IMR-90 (cell line): Measurements from ENCODE around the gene MYOF. TPM values are rescaled to one million over a fixed set of nuclear protein-coding genes. Genes with fewer than 3 reads are reported as not detected.

Source experiments
- ATAC-seq: fragments of 200-7000 bp; cut with Tn5 transposase; 2 replicates; pipeline ENCODE4 v1.9.1; 2020; ENCODE audit warnings: low read depth, mild to moderate bottlenecking, moderate library complexity
- BruUV-seq: library from RNA; stranded (reverse); fragments of 400-500 nt; replicated peaks from 2 replicates; lab custom pipeline; 2021; lab: Mats Ljungman, UMichigan
- CTCF ChIA-PET: fragments of 300-600 bp; formaldehyde crosslinking; extraction: SDS; loops from one replicate; lab custom pipeline; 2021; ENCODE audit warnings: antibody characterized with exemption; lab: Yijun Ruan, JAX
- POLR2A ChIA-PET: fragments of 300-600 bp; sonication (Branson Sonifier 250); formaldehyde crosslinking; loops from one replicate; lab custom pipeline; 2022; ENCODE audit warnings: antibody characterized with exemption; ENCODE audit not compliant: unreplicated experiment; lab: Charles Lee
- DNase-seq: peaks from one replicate; pipeline ENCODE4 v3.0.0; 2013
- H2AFZ ChIP-seq: replicated peaks from 2 replicates; pipeline ENCODE3; 2013; ENCODE audit warnings: low read length, mild to moderate bottlenecking; ENCODE audit not compliant: poor library complexity
- H2AK5ac ChIP-seq: 2 replicates; pipeline ENCODE4 v1.6.1; 2013; ENCODE audit warnings: low read depth, low read length, inconsistent platforms
- H2AK9ac ChIP-seq: replicated peaks from 2 replicates; pipeline ENCODE3; 2013; ENCODE audit warnings: mild to moderate bottlenecking, low read depth, low read length, moderate library complexity; ENCODE audit not compliant: poor library complexity
- H2BK120ac ChIP-seq: 2 replicates; pipeline ENCODE4 v1.6.1; 2013; ENCODE audit warnings: low read depth, low read length, inconsistent platforms
- H2BK15ac ChIP-seq: 3 replicates; pipeline ENCODE4 v1.6.1; 2013; ENCODE audit warnings: low read depth, low read length, inconsistent platforms
- H2BK20ac ChIP-seq: 2 replicates; pipeline ENCODE4 v1.6.1; 2013; ENCODE audit warnings: low read depth, mild to moderate bottlenecking, inconsistent platforms, low read length, moderate library complexity
- H2BK5ac ChIP-seq: 2 replicates; pipeline ENCODE4 v1.6.1; 2013; ENCODE audit warnings: mild to moderate bottlenecking, low read depth, low read length, inconsistent platforms; ENCODE audit not compliant: poor library complexity, severe bottlenecking
- H3K14ac ChIP-seq: replicated peaks from 2 replicates; pipeline ENCODE4 v1.6.1; 2013; ENCODE audit warnings: low read depth, low read length, inconsistent platforms
- H3K18ac ChIP-seq: 2 replicates; pipeline ENCODE4 v1.6.1; 2013; ENCODE audit warnings: low read depth, low read length, control low read depth
- H3K23ac ChIP-seq: 2 replicates; pipeline ENCODE4 v1.6.1; 2013; ENCODE audit warnings: low read depth, low read length, inconsistent platforms
- H3K27ac ChIP-seq: 2 replicates; pipeline ENCODE4 v1.5.1; 2013; ENCODE audit warnings: mild to moderate bottlenecking, control low read depth, low read length; ENCODE audit not compliant: insufficient read depth
- H3K27me3 ChIP-seq: 2 replicates; pipeline ENCODE4 v1.6.1; 2013; ENCODE audit warnings: low read length; ENCODE audit not compliant: control insufficient read depth, insufficient read depth
- H3K36me3 ChIP-seq: 2 replicates; pipeline ENCODE4 v1.6.1; 2013; ENCODE audit warnings: low read length, mixed read lengths; ENCODE audit not compliant: control insufficient read depth, insufficient read depth
- H3K4ac ChIP-seq: 2 replicates; pipeline ENCODE4 v1.6.1; 2013; ENCODE audit warnings: low read depth, low read length, inconsistent platforms
- H3K4me1 ChIP-seq: 2 replicates; pipeline ENCODE4 v1.6.1; 2013; ENCODE audit warnings: low read length, mixed read lengths; ENCODE audit not compliant: control insufficient read depth, insufficient read depth
- H3K4me2 ChIP-seq: 2 replicates; pipeline ENCODE4 v1.6.1; 2013; ENCODE audit warnings: low read depth, mild to moderate bottlenecking, control low read depth, low read length, moderate library complexity
- H3K4me3 ChIP-seq: 2 replicates; pipeline ENCODE4 v1.5.1; 2013; ENCODE audit warnings: low read depth, mild to moderate bottlenecking, control low read depth, low read length, moderate library complexity; ENCODE audit not compliant: insufficient read depth
- H3K56ac ChIP-seq: 2 replicates; pipeline ENCODE4 v1.6.1; 2013; ENCODE audit warnings: low read length, inconsistent platforms; ENCODE audit not compliant: insufficient read depth; ENCODE audit errors: extremely low read depth
- H3K79me1 ChIP-seq, 2 experiments: 2 replicates each; pipeline ENCODE4 v1.6.1; 2013; ENCODE audit warnings: low read length in 2 of 2, inconsistent platforms in 1 of 2, low read depth in 1 of 2
- H3K9ac ChIP-seq: 2 replicates; pipeline ENCODE4 v1.6.1; 2013; ENCODE audit warnings: low read depth, low read length, control low read depth
- H3K9me1 ChIP-seq: 2 replicates; pipeline ENCODE4 v1.6.1; 2013; ENCODE audit warnings: low read length, inconsistent platforms; ENCODE audit not compliant: insufficient read depth
- H3K9me3 ChIP-seq: 2 replicates; pipeline ENCODE4 v1.6.1; 2013; ENCODE audit warnings: low read length; ENCODE audit not compliant: control insufficient read depth, insufficient read depth
- H4K20me1 ChIP-seq: 2 replicates; pipeline ENCODE4 v1.6.1; 2013; ENCODE audit warnings: low read length, inconsistent platforms; ENCODE audit not compliant: insufficient read depth
- H4K5ac ChIP-seq: 2 replicates; pipeline ENCODE4 v1.6.1; 2013; ENCODE audit warnings: mild to moderate bottlenecking, low read depth, low read length, control low read depth
- H4K8ac ChIP-seq, 2 experiments: 2 replicates each; pipeline ENCODE4 v1.6.1; 2013; ENCODE audit warnings: low read depth in 2 of 2, low read length in 2 of 2, control low read depth in 1 of 2, inconsistent platforms in 1 of 2
- H4K91ac ChIP-seq: 2 replicates; pipeline ENCODE4 v1.6.1; 2013; ENCODE audit warnings: low read depth, low read length, inconsistent platforms; ENCODE audit not compliant: insufficient read depth
- BHLHE40 ChIP-seq: fragments of 150-350 bp; IDR thresholded peaks from 2 replicates; pipeline ENCODE4 v1.6.1; 2016; ENCODE audit warnings: mild to moderate bottlenecking, low read depth, low read length
- CEBPB ChIP-seq: IDR thresholded peaks from 2 replicates; pipeline ENCODE4 v1.6.1; 2012; ENCODE audit warnings: low read depth, low read length, improper control_type of control experiment
- CHD1 ChIP-seq: IDR thresholded peaks from 2 replicates; pipeline ENCODE4 v1.6.1; 2012; ENCODE audit warnings: low read depth, low read length, improper control_type of control experiment
- CTCF ChIP-seq: conservative IDR thresholded peaks from 2 replicates; pipeline ENCODE4 v1.5.1; 2012; ENCODE audit warnings: mild to moderate bottlenecking, low read depth, low read length, improper control_type of control experiment
- MAFK ChIP-seq: IDR thresholded peaks from 2 replicates; pipeline ENCODE4 v1.6.1; 2012; ENCODE audit warnings: low read depth, low read length, improper control_type of control experiment
- MAZ ChIP-seq: IDR thresholded peaks from 2 replicates; pipeline ENCODE4 v1.6.1; 2012; ENCODE audit warnings: low read depth, mild to moderate bottlenecking, low read length, improper control_type of control experiment, moderate library complexity, borderline replicate concordance
- MXI1 ChIP-seq: IDR thresholded peaks from 2 replicates; pipeline ENCODE4 v1.6.1; 2012; ENCODE audit warnings: low read depth, mild to moderate bottlenecking, low read length, moderate library complexity, borderline replicate concordance
- NFE2L2 ChIP-seq: fragments of 150-350 bp; IDR thresholded peaks from 2 replicates; pipeline ENCODE4 v1.6.1; 2016; ENCODE audit warnings: low read depth, mild to moderate bottlenecking, low read length
- POLR2A ChIP-seq: IDR thresholded peaks from 2 replicates; pipeline ENCODE4 v1.6.1; 2012; ENCODE audit warnings: mild to moderate bottlenecking, low read depth, low read length
- RAD21 ChIP-seq: IDR thresholded peaks from 2 replicates; pipeline ENCODE4 v1.6.1; 2012; ENCODE audit warnings: low read length, improper control_type of control experiment
- RCOR1 ChIP-seq: IDR thresholded peaks from 2 replicates; pipeline ENCODE4 v1.6.1; 2012; ENCODE audit warnings: mild to moderate bottlenecking, low read length, improper control_type of control experiment; ENCODE audit not compliant: insufficient replicate concordance
- RFX5 ChIP-seq: IDR thresholded peaks from 2 replicates; pipeline ENCODE4 v1.8.0; 2012; ENCODE audit warnings: low read depth, mild to moderate bottlenecking, low read length, moderate library complexity
- SMC3 ChIP-seq: fragments of 150-350 bp; IDR thresholded peaks from 2 replicates; pipeline ENCODE4 v1.6.1; 2016; ENCODE audit warnings: low read depth, mild to moderate bottlenecking, antibody characterized with exemption, low read length, moderate library complexity
- WGBS, 2 experiments: methylation state at CpG; one replicate each; pipeline versions ENCODE4 v1.1.5 to v1.1.7; 2013; ENCODE audit warnings: missing lambda C conversion rate in 2 of 2; ENCODE audit not compliant: insufficient read length in 1 of 2; ENCODE audit errors: extremely low coverage in 2 of 2; 5-methylcytosine and 5-hydroxymethylcytosine counted together
- dilution Hi-C: fragments of 300-500 bp; cut with HindIII; formaldehyde crosslinking; loops from one replicate; pipeline ENCODE4 v1.14.3; 2018; ENCODE audit warnings: low sequenced_read_pairs; ENCODE audit not compliant: unreplicated experiment
- in situ Hi-C: fragments of 300-500 bp; cut with MboI; formaldehyde crosslinking; loops from 3 replicates; pipeline ENCODE4 v1.14.3; 2019; ENCODE audit warnings: low sequenced_read_pairs, inconsistent platforms, mixed read lengths
- intact Hi-C: fragments of 100-400 bp; cut with micrococcal nuclease; formaldehyde crosslinking; loops from 2 replicates; pipeline ENCODE4 v1.10.0; 2022
- polyA plus RNA-seq, 3 experiments: library from polyadenylated mRNA; depleted of rRNA; stranded (reverse); fragments of >200 nt; gene quantifications; 2 replicates each; pipeline ENCODE4 v1.2.3, GENCODE V29; 2012; ENCODE audit warnings: low replicate concordance in 1 of 3
- total RNA-seq: library from RNA; depleted of rRNA; stranded (reverse); fragments of >200 nt; gene quantifications from 2 replicates; pipeline ENCODE4 v1.2.3, GENCODE V29; 2012
- TF ChIP-seq, protein P1 (sequence below): fragments of 150-350 bp; IDR thresholded peaks from 2 replicates; pipeline ENCODE4 v1.6.1; 2016; ENCODE audit warnings: low read depth, mild to moderate bottlenecking, low read length, moderate library complexity, borderline replicate concordance

Gene MYOF
- total and polyA plus RNA-seq, 2 of the 4 experiments (the other 2 are of a cell fraction) = 221 to 281 TPM

GRCh38 chr10:93437086-93437945 is 44.8 kb downstream of the MYOF start:
- WGBS, 2 experiments = 53% methylated on average over 5 of the region's 18 CpGs; no CpG with 5 or more reads in 1 of the 2 experiments
- dilution Hi-C loops (no loop called here), intact Hi-C loops (loop anchor here (1.0 to 2.0 kb wide), 3 partner anchors 21 to 61 kb away; partner anchors contain the start of gene MYOF), in situ Hi-C loops (no loop called here)
- H3K4ac ChIP-seq = peak overlapping the region; percentile 99
- DNase-seq = peak; percentile 99
- no peaks in the 10 kb centered on the region for H3K9me3 ChIP-seq
- H2AK5ac ChIP-seq = peak overlapping the region; percentile 99
- peaks cover 35% of the 10 kb centered on the region for H3K4me1 ChIP-seq
- H3K14ac ChIP-seq = peak overlapping the region; percentile 97
- H2BK5ac ChIP-seq = peak overlapping the region; percentile 99
- peak overlapping the region; percentile 91 for H3K27ac ChIP-seq
- H3K27me3 ChIP-seq = no peaks in the 10 kb centered on the region
- H3K9ac ChIP-seq = peak overlapping the region; percentile 72
- H4K5ac ChIP-seq = peak overlapping the region; percentile 86
- peak overlapping the region; percentile 99 for H2AK9ac ChIP-seq
- H2BK120ac ChIP-seq = peak overlapping the region; percentile 99
- H4K91ac ChIP-seq = peak overlapping the region; percentile 99
- ATAC-seq = peak; percentile 91
- H2BK20ac ChIP-seq = peak overlapping the region; percentile 93
- H4K20me1 ChIP-seq = peaks cover 3% of the 10 kb centered on the region; the same call in 1 of the 2 replicates
- peak overlapping the region; percentile 70 for H2AFZ ChIP-seq
- peak overlapping the region; percentile 98 for H3K56ac ChIP-seq
- peak overlapping the region; percentile 64 for H3K4me2 ChIP-seq
- H3K79me1 ChIP-seq = peaks cover 29 to 53% of the 10 kb centered on the region in 2 experiments
- peak overlapping the region; percentile 99 for H3K23ac ChIP-seq
- H3K9me1 ChIP-seq = peaks cover 14% of the 10 kb centered on the region
- POLR2A ChIA-PET = interaction anchor here (0.6 to 1.4 kb wide), 4 partner anchors 9 to 43 kb away, joined by 3 to 9 read pairs (median 5); no protein-coding TSS in a partner anchor
- BruUV-seq = no TSS peak
- peak overlapping the region; percentile 82 for H2BK15ac ChIP-seq
- CTCF ChIA-PET = interaction anchor here (0.6 to 3.0 kb wide), 3 partner anchors 45 to 380 kb away, joined by 3 to 11 read pairs (median 3); partner anchors contain the start of gene MYOF
- H4K8ac ChIP-seq = peak overlapping the region; percentile 90 to 98
- 0 out of 2 replicates have a peak, but pooled peaks cover 7% of the 10 kb centered on the region for H3K36me3 ChIP-seq
- no peak overlapping the region for H3K4me3 ChIP-seq
- peak overlapping the region; percentile 92 for H3K18ac ChIP-seq
- TF ChIP-seq RFX5 (no peak), NFE2L2 (peak; percentile 79), CEBPB (peak; percentile 87), SMC3 (peak; percentile 1; the same call in 1 of the 2 replicates), MAFK (peak; percentile 10; the same call in 1 of the 2 replicates), CHD1 (no peak), CTCF (no peak; the same call in 1 of the 2 replicates), MXI1 (peak; percentile 64; the same call in 1 of the 2 replicates), BHLHE40 (peak; percentile 81), RCOR1 (no peak), RAD21 (peak; percentile 4; the same call in 1 of the 2 replicates), MAZ (no peak), POLR2A (peak; percentile 35)
- TF ChIP-seq, protein P1, sequence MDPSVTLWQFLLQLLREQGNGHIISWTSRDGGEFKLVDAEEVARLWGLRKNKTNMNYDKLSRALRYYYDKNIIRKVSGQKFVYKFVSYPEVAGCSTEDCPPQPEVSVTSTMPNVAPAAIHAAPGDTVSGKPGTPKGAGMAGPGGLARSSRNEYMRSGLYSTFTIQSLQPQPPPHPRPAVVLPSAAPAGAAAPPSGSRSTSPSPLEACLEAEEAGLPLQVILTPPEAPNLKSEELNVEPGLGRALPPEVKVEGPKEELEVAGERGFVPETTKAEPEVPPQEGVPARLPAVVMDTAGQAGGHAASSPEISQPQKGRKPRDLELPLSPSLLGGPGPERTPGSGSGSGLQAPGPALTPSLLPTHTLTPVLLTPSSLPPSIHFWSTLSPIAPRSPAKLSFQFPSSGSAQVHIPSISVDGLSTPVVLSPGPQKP = no peak
